ENCODE data around the gene CADPS. TPM values are rescaled to one million over a fixed set of nuclear protein-coding genes. Genes with fewer than 3 reads are reported as not detected.

CADPS gene
- total and polyA plus RNA-seq, 4 donors = 0.13 to 3.6 (median 0.49) TPM

DNA sequence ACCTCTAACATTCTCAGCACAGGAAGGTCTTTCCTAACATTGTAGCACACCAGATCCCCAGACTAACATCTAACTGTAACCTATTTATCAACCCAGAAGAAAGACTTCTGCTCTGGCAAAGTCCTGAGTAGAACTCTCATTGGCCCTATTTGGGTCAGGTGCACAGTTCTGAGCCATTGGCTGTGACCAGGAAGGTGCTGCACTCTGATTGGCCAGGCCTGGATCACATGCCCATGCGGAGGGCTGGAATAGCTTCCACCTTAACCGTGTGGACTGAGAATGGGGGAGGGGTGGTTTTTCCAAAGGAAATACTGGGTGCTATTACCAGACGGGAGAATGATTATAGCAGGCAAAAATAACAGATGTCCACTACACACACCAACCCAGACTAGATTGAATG, 513.4 kb downstream of the CADPS start:
- Histone ChIP-seq H3K27ac (ENCODE audit: low read depth in 1 of 2, low read length in 1 of 2) (no peak overlapping the region), H3K4me3 (no peak overlapping the region), H3K9ac (ENCODE audit: insufficient read depth in 1 of 2, low read length in 2 of 2) (no peak overlapping the region), H3K36me3 (ENCODE audit: control insufficient read depth in 4 of 4, insufficient read depth in 4 of 4, low read length in 4 of 4) (no peaks in the 10 kb centered on the region), H3K27me3 (ENCODE audit: control insufficient read depth in 3 of 3, insufficient read depth in 3 of 3, low read length in 2 of 3) (peaks cover 0 to 71% (median 39%) of the 10 kb centered on the region in 3 donors), H3K9me3 (ENCODE audit: control insufficient read depth in 4 of 4, insufficient read depth in 3 of 4, low read length in 3 of 4) (peaks cover 0 to 3% (median 0%) of the 10 kb centered on the region in 4 donors), H3K4me1 (ENCODE audit: control insufficient read depth in 5 of 5, insufficient read depth in 5 of 5, low read length in 5 of 5) (no peaks in the 10 kb centered on the region)
- ATAC-seq (ENCODE audit: insufficient read depth, low FRiP score) (no peak), DNase-seq (no peak)
- WGBS, 2 donors = 58 to 70% methylated on average over 3 of the region's 3 CpGs
- TF ChIP-seq, protein P1, sequence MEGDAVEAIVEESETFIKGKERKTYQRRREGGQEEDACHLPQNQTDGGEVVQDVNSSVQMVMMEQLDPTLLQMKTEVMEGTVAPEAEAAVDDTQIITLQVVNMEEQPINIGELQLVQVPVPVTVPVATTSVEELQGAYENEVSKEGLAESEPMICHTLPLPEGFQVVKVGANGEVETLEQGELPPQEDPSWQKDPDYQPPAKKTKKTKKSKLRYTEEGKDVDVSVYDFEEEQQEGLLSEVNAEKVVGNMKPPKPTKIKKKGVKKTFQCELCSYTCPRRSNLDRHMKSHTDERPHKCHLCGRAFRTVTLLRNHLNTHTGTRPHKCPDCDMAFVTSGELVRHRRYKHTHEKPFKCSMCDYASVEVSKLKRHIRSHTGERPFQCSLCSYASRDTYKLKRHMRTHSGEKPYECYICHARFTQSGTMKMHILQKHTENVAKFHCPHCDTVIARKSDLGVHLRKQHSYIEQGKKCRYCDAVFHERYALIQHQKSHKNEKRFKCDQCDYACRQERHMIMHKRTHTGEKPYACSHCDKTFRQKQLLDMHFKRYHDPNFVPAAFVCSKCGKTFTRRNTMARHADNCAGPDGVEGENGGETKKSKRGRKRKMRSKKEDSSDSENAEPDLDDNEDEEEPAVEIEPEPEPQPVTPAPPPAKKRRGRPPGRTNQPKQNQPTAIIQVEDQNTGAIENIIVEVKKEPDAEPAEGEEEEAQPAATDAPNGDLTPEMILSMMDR (IDR thresholded peaks at IDR 0.05; ENCODE audit: control extremely low read depth, extremely low read depth) = no peak

DNA sequence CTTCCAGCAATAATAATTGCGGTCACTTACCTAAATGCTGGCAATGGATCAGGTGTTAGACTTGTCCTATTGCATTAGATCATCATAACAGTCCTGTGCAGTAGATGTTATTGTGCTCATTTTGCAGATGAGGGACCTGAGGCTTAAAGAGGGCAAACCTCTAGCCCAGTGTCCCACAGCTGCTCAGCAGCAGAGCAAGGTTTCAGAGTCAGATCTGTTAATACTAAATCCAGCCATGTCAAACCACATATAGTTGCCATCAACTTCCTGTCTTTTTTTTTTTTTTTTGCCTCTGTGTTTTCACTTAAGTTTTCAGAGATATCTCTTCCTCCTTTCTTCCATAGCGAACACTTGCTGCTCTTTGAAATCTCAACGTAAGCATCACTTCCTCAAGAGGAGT, 514.0 kb downstream of the CADPS start:
- TF ChIP-seq, protein P1 (IDR thresholded peaks at IDR 0.05; ENCODE audit: control extremely low read depth, extremely low read depth) = no peak
- Histone ChIP-seq H3K36me3 (ENCODE audit: control insufficient read depth in 4 of 4, insufficient read depth in 4 of 4, low read length in 4 of 4) (no peaks in the 10 kb centered on the region), H3K9me3 (ENCODE audit: control insufficient read depth in 4 of 4, insufficient read depth in 3 of 4, low read length in 3 of 4) (peaks cover 0 to 3% (median 0%) of the 10 kb centered on the region in 4 donors), H3K9ac (ENCODE audit: insufficient read depth in 1 of 2, low read length in 2 of 2) (no peak overlapping the region), H3K4me1 (ENCODE audit: control insufficient read depth in 5 of 5, insufficient read depth in 5 of 5, low read length in 5 of 5) (no peaks in the 10 kb centered on the region), H3K27me3 (ENCODE audit: control insufficient read depth in 3 of 3, insufficient read depth in 3 of 3, low read length in 2 of 3) (peaks cover 0 to 71% (median 34%) of the 10 kb centered on the region in 3 donors), H3K27ac (ENCODE audit: low read depth in 1 of 2, low read length in 1 of 2) (no peak overlapping the region), H3K4me3 (no peak overlapping the region)
- DNase-seq (no peak), ATAC-seq (ENCODE audit: insufficient read depth, low FRiP score) (no peak)
- 76 to 83% methylated on average over 3 of the region's 3 CpGs for WGBS, 2 donors

DNA sequence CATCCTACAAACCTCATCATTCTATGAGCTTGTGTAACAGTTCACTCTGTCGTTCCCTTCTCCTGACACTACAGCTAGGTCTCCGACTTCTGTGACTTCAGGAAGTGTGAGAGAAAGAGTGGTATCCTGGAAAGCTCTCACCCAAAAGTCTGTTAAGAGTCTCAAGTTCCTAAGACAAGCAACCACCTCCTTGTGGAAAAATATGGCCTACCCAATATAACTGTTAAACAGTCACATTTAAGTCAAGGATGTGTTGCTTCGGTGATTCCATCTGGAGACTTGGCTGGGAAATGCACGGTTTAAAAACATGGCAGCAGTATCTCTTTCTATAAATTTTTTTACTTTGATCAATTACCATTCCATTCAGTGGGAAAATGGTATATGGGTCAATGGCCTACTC, 515.7 kb downstream of the CADPS start:
- DNase-seq (no peak), ATAC-seq (ENCODE audit: insufficient read depth, low FRiP score) (no peak)
- Histone ChIP-seq H3K27me3 (ENCODE audit: control insufficient read depth in 3 of 3, insufficient read depth in 3 of 3, low read length in 2 of 3) (peaks cover 0 to 71% (median 20%) of the 10 kb centered on the region in 3 donors), H3K4me1 (ENCODE audit: control insufficient read depth in 5 of 5, insufficient read depth in 5 of 5, low read length in 5 of 5) (no peaks in the 10 kb centered on the region), H3K36me3 (ENCODE audit: control insufficient read depth in 4 of 4, insufficient read depth in 4 of 4, low read length in 4 of 4) (no peaks in the 10 kb centered on the region), H3K9me3 (ENCODE audit: control insufficient read depth in 4 of 4, insufficient read depth in 3 of 4, low read length in 3 of 4) (peaks cover 0 to 2% (median 0%) of the 10 kb centered on the region in 4 donors), H3K9ac (ENCODE audit: insufficient read depth in 1 of 2, low read length in 2 of 2) (no peak overlapping the region), H3K27ac (ENCODE audit: low read depth in 1 of 2, low read length in 1 of 2) (no peak overlapping the region), H3K4me3 (no peak overlapping the region)
- 81 to 82% methylated on average over 4 of the region's 4 CpGs for WGBS, 2 donors
- TF ChIP-seq, protein P1 (IDR thresholded peaks at IDR 0.05; ENCODE audit: control extremely low read depth, extremely low read depth) = no peak

DNA sequence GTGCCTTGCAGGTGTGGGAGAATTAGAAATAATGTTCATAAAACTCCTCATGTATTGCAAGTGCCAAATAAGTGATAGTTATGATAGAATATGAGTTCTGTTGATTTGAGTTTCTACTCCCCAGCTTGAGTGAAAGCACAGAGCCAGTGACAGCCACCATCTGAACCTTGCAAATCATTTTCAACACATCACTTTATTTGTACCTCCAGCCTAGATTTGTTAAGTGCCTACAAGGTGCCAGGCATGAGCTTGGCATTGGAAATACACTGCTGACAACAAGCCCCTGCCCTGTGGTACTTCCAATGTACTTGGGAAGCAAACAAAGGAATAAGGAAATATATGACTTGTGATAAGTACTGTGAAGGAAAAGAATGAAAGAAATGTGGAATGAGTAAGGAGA, 518.9 kb downstream of the CADPS start:
- no peak for DNase-seq
- peaks cover 0 to 64% (median 9%) of the 10 kb centered on the region in 3 donors for H3K27me3 ChIP-seq (ENCODE audit: control insufficient read depth in 3 of 3, insufficient read depth in 3 of 3, low read length in 2 of 3)
- H3K4me1 ChIP-seq (ENCODE audit: control insufficient read depth in 5 of 5, insufficient read depth in 5 of 5, low read length in 5 of 5) = no peaks in the 10 kb centered on the region
- no peak overlapping the region for H3K4me3 ChIP-seq
- no peak for ATAC-seq (ENCODE audit: insufficient read depth, low FRiP score)
- no peaks in the 10 kb centered on the region for H3K36me3 ChIP-seq (ENCODE audit: control insufficient read depth in 4 of 4, insufficient read depth in 4 of 4, low read length in 4 of 4)
- no peaks in the 10 kb centered on the region for H3K9me3 ChIP-seq (ENCODE audit: control insufficient read depth in 4 of 4, insufficient read depth in 3 of 4, low read length in 3 of 4)
- TF ChIP-seq, protein P1 (IDR thresholded peaks at IDR 0.05; ENCODE audit: control extremely low read depth, extremely low read depth) = no peak
- no peak overlapping the region for H3K27ac ChIP-seq (ENCODE audit: low read depth in 1 of 2, low read length in 1 of 2)
- no peak overlapping the region for H3K9ac ChIP-seq (ENCODE audit: insufficient read depth in 1 of 2, low read length in 2 of 2)

Measured in lung (tissue), 12 donors.